IMR-90 (cell line): ENCODE data around the gene KRT4. TPM values are rescaled to one million over a fixed set of nuclear protein-coding genes. Genes with fewer than 3 reads are reported as not detected.

Experiments
- ATAC-seq: fragments of 200-7000 bp; cut with Tn5 transposase; 2 replicates; pipeline ENCODE4 v1.9.1; 2020; ENCODE audit warnings: low read depth, mild to moderate bottlenecking, moderate library complexity
- BruUV-seq: library from RNA; stranded (reverse); fragments of 400-500 nt; replicated peaks from 2 replicates; lab custom pipeline; 2021; lab: Mats Ljungman, UMichigan
- CTCF ChIA-PET: fragments of 300-600 bp; formaldehyde crosslinking; extraction: SDS; loops from one replicate; lab custom pipeline; 2021; ENCODE audit warnings: antibody characterized with exemption; lab: Yijun Ruan, JAX
- POLR2A ChIA-PET: fragments of 300-600 bp; sonication (Branson Sonifier 250); formaldehyde crosslinking; loops from one replicate; lab custom pipeline; 2022; ENCODE audit warnings: antibody characterized with exemption; ENCODE audit not compliant: unreplicated experiment; lab: Charles Lee
- DNase-seq: peaks from one replicate; pipeline ENCODE4 v3.0.0; 2013
- H2AFZ ChIP-seq: replicated peaks from 2 replicates; pipeline ENCODE3; 2013; ENCODE audit warnings: low read length, mild to moderate bottlenecking; ENCODE audit not compliant: poor library complexity
- H2AK5ac ChIP-seq: 2 replicates; pipeline ENCODE4 v1.6.1; 2013; ENCODE audit warnings: low read depth, low read length, inconsistent platforms
- H2AK9ac ChIP-seq: replicated peaks from 2 replicates; pipeline ENCODE3; 2013; ENCODE audit warnings: mild to moderate bottlenecking, low read depth, low read length, moderate library complexity; ENCODE audit not compliant: poor library complexity
- H2BK120ac ChIP-seq: 2 replicates; pipeline ENCODE4 v1.6.1; 2013; ENCODE audit warnings: low read depth, low read length, inconsistent platforms
- H2BK15ac ChIP-seq: 3 replicates; pipeline ENCODE4 v1.6.1; 2013; ENCODE audit warnings: low read depth, low read length, inconsistent platforms
- H2BK20ac ChIP-seq: 2 replicates; pipeline ENCODE4 v1.6.1; 2013; ENCODE audit warnings: low read depth, mild to moderate bottlenecking, inconsistent platforms, low read length, moderate library complexity
- H2BK5ac ChIP-seq: 2 replicates; pipeline ENCODE4 v1.6.1; 2013; ENCODE audit warnings: mild to moderate bottlenecking, low read depth, low read length, inconsistent platforms; ENCODE audit not compliant: poor library complexity, severe bottlenecking
- H3K14ac ChIP-seq: replicated peaks from 2 replicates; pipeline ENCODE4 v1.6.1; 2013; ENCODE audit warnings: low read depth, low read length, inconsistent platforms
- H3K18ac ChIP-seq: 2 replicates; pipeline ENCODE4 v1.6.1; 2013; ENCODE audit warnings: low read depth, low read length, control low read depth
- H3K23ac ChIP-seq: 2 replicates; pipeline ENCODE4 v1.6.1; 2013; ENCODE audit warnings: low read depth, low read length, inconsistent platforms
- H3K27ac ChIP-seq: 2 replicates; pipeline ENCODE4 v1.5.1; 2013; ENCODE audit warnings: mild to moderate bottlenecking, control low read depth, low read length; ENCODE audit not compliant: insufficient read depth
- H3K27me3 ChIP-seq: 2 replicates; pipeline ENCODE4 v1.6.1; 2013; ENCODE audit warnings: low read length; ENCODE audit not compliant: control insufficient read depth, insufficient read depth
- H3K36me3 ChIP-seq: 2 replicates; pipeline ENCODE4 v1.6.1; 2013; ENCODE audit warnings: low read length, mixed read lengths; ENCODE audit not compliant: control insufficient read depth, insufficient read depth
- H3K4ac ChIP-seq: 2 replicates; pipeline ENCODE4 v1.6.1; 2013; ENCODE audit warnings: low read depth, low read length, inconsistent platforms
- H3K4me1 ChIP-seq: 2 replicates; pipeline ENCODE4 v1.6.1; 2013; ENCODE audit warnings: low read length, mixed read lengths; ENCODE audit not compliant: control insufficient read depth, insufficient read depth
- H3K4me2 ChIP-seq: 2 replicates; pipeline ENCODE4 v1.6.1; 2013; ENCODE audit warnings: low read depth, mild to moderate bottlenecking, control low read depth, low read length, moderate library complexity
- H3K4me3 ChIP-seq: 2 replicates; pipeline ENCODE4 v1.5.1; 2013; ENCODE audit warnings: low read depth, mild to moderate bottlenecking, control low read depth, low read length, moderate library complexity; ENCODE audit not compliant: insufficient read depth
- H3K56ac ChIP-seq: 2 replicates; pipeline ENCODE4 v1.6.1; 2013; ENCODE audit warnings: low read length, inconsistent platforms; ENCODE audit not compliant: insufficient read depth; ENCODE audit errors: extremely low read depth
- H3K79me1 ChIP-seq, 2 experiments: 2 replicates each; pipeline ENCODE4 v1.6.1; 2013; ENCODE audit warnings: low read length in 2 of 2, inconsistent platforms in 1 of 2, low read depth in 1 of 2
- H3K9ac ChIP-seq: 2 replicates; pipeline ENCODE4 v1.6.1; 2013; ENCODE audit warnings: low read depth, low read length, control low read depth
- H3K9me1 ChIP-seq: 2 replicates; pipeline ENCODE4 v1.6.1; 2013; ENCODE audit warnings: low read length, inconsistent platforms; ENCODE audit not compliant: insufficient read depth
- H3K9me3 ChIP-seq: 2 replicates; pipeline ENCODE4 v1.6.1; 2013; ENCODE audit warnings: low read length; ENCODE audit not compliant: control insufficient read depth, insufficient read depth
- H4K20me1 ChIP-seq: 2 replicates; pipeline ENCODE4 v1.6.1; 2013; ENCODE audit warnings: low read length, inconsistent platforms; ENCODE audit not compliant: insufficient read depth
- H4K5ac ChIP-seq: 2 replicates; pipeline ENCODE4 v1.6.1; 2013; ENCODE audit warnings: mild to moderate bottlenecking, low read depth, low read length, control low read depth
- H4K8ac ChIP-seq, 2 experiments: 2 replicates each; pipeline ENCODE4 v1.6.1; 2013; ENCODE audit warnings: low read depth in 2 of 2, low read length in 2 of 2, control low read depth in 1 of 2, inconsistent platforms in 1 of 2
- H4K91ac ChIP-seq: 2 replicates; pipeline ENCODE4 v1.6.1; 2013; ENCODE audit warnings: low read depth, low read length, inconsistent platforms; ENCODE audit not compliant: insufficient read depth
- BHLHE40 ChIP-seq: fragments of 150-350 bp; IDR thresholded peaks from 2 replicates; pipeline ENCODE4 v1.6.1; 2016; ENCODE audit warnings: mild to moderate bottlenecking, low read depth, low read length
- CEBPB ChIP-seq: IDR thresholded peaks from 2 replicates; pipeline ENCODE4 v1.6.1; 2012; ENCODE audit warnings: low read depth, low read length, improper control_type of control experiment
- CHD1 ChIP-seq: IDR thresholded peaks from 2 replicates; pipeline ENCODE4 v1.6.1; 2012; ENCODE audit warnings: low read depth, low read length, improper control_type of control experiment
- CTCF ChIP-seq: conservative IDR thresholded peaks from 2 replicates; pipeline ENCODE4 v1.5.1; 2012; ENCODE audit warnings: mild to moderate bottlenecking, low read depth, low read length, improper control_type of control experiment
- ELK1 ChIP-seq: fragments of 150-350 bp; IDR thresholded peaks from 2 replicates; pipeline ENCODE4 v1.6.1; 2016; ENCODE audit warnings: low read depth, mild to moderate bottlenecking, low read length, moderate library complexity, borderline replicate concordance
- FOS ChIP-seq: fragments of 150-350 bp; IDR thresholded peaks from 2 replicates; pipeline ENCODE4 v1.6.1; 2016; ENCODE audit warnings: low read depth, low read length
- MAFK ChIP-seq: IDR thresholded peaks from 2 replicates; pipeline ENCODE4 v1.6.1; 2012; ENCODE audit warnings: low read depth, low read length, improper control_type of control experiment
- MAZ ChIP-seq: IDR thresholded peaks from 2 replicates; pipeline ENCODE4 v1.6.1; 2012; ENCODE audit warnings: low read depth, mild to moderate bottlenecking, low read length, improper control_type of control experiment, moderate library complexity, borderline replicate concordance
- MXI1 ChIP-seq: IDR thresholded peaks from 2 replicates; pipeline ENCODE4 v1.6.1; 2012; ENCODE audit warnings: low read depth, mild to moderate bottlenecking, low read length, moderate library complexity, borderline replicate concordance
- NFE2L2 ChIP-seq: fragments of 150-350 bp; IDR thresholded peaks from 2 replicates; pipeline ENCODE4 v1.6.1; 2016; ENCODE audit warnings: low read depth, mild to moderate bottlenecking, low read length
- POLR2A ChIP-seq: IDR thresholded peaks from 2 replicates; pipeline ENCODE4 v1.6.1; 2012; ENCODE audit warnings: mild to moderate bottlenecking, low read depth, low read length
- RAD21 ChIP-seq: IDR thresholded peaks from 2 replicates; pipeline ENCODE4 v1.6.1; 2012; ENCODE audit warnings: low read length, improper control_type of control experiment
- RCOR1 ChIP-seq: IDR thresholded peaks from 2 replicates; pipeline ENCODE4 v1.6.1; 2012; ENCODE audit warnings: mild to moderate bottlenecking, low read length, improper control_type of control experiment; ENCODE audit not compliant: insufficient replicate concordance
- RFX5 ChIP-seq: IDR thresholded peaks from 2 replicates; pipeline ENCODE4 v1.8.0; 2012; ENCODE audit warnings: low read depth, mild to moderate bottlenecking, low read length, moderate library complexity
- SMC3 ChIP-seq: fragments of 150-350 bp; IDR thresholded peaks from 2 replicates; pipeline ENCODE4 v1.6.1; 2016; ENCODE audit warnings: low read depth, mild to moderate bottlenecking, antibody characterized with exemption, low read length, moderate library complexity
- USF2 ChIP-seq: fragments of 150-350 bp; IDR thresholded peaks from 2 replicates; pipeline ENCODE4 v1.6.1; 2017; ENCODE audit warnings: mild to moderate bottlenecking, antibody characterized with exemption, low read length, low read depth
- WGBS, 2 experiments: methylation state at CpG; one replicate each; pipeline versions ENCODE4 v1.1.5 to v1.1.7; 2013; ENCODE audit warnings: missing lambda C conversion rate in 2 of 2; ENCODE audit not compliant: insufficient read length in 1 of 2; ENCODE audit errors: extremely low coverage in 2 of 2; 5-methylcytosine and 5-hydroxymethylcytosine counted together
- dilution Hi-C: fragments of 300-500 bp; cut with HindIII; formaldehyde crosslinking; loops from one replicate; pipeline ENCODE4 v1.14.3; 2018; ENCODE audit warnings: low sequenced_read_pairs; ENCODE audit not compliant: unreplicated experiment
- in situ Hi-C: fragments of 300-500 bp; cut with MboI; formaldehyde crosslinking; loops from 3 replicates; pipeline ENCODE4 v1.14.3; 2019; ENCODE audit warnings: low sequenced_read_pairs, inconsistent platforms, mixed read lengths
- intact Hi-C: fragments of 100-400 bp; cut with micrococcal nuclease; formaldehyde crosslinking; loops from 2 replicates; pipeline ENCODE4 v1.10.0; 2022
- polyA plus RNA-seq, 3 experiments: library from polyadenylated mRNA; depleted of rRNA; stranded (reverse); fragments of >200 nt; gene quantifications; 2 replicates each; pipeline ENCODE4 v1.2.3, GENCODE V29; 2012; ENCODE audit warnings: low replicate concordance in 1 of 3
- total RNA-seq: library from RNA; depleted of rRNA; stranded (reverse); fragments of >200 nt; gene quantifications from 2 replicates; pipeline ENCODE4 v1.2.3, GENCODE V29; 2012

KRT4 gene
- total and polyA plus RNA-seq, 2 of the 4 experiments (the other 2 are of a cell fraction), result under 0.01 to 0.07 TPM

- Histone ChIP-seq H2BK15ac (no peak overlapping the region), H3K9me3 (no peaks in the 10 kb centered on the region), H4K8ac (no peak overlapping the region), H4K91ac (no peak overlapping the region), H4K20me1 (no peaks in the 10 kb centered on the region; the same call in 1 of the 2 replicates), H3K79me1 (no peaks in the 10 kb centered on the region), H3K14ac (no peak overlapping the region), H3K4me1 (peaks cover 6% of the 10 kb centered on the region), H4K5ac (no peak overlapping the region), H3K4me2 (no peak overlapping the region), H3K4me3 (no peak overlapping the region), H3K18ac (no peak overlapping the region), H2AFZ (no peak overlapping the region), H3K36me3 (no peaks in the 10 kb centered on the region), H2AK5ac (no peak overlapping the region), H3K9ac (no peak overlapping the region), H2BK5ac (no peak overlapping the region), H3K56ac (no peak overlapping the region), H3K27me3 (peaks cover 47% of the 10 kb centered on the region), H3K23ac (no peak overlapping the region), H2AK9ac (no peak overlapping the region), H2BK20ac (no peak overlapping the region), H3K9me1 (no peaks in the 10 kb centered on the region), H3K27ac (no peak overlapping the region), H3K4ac (no peak overlapping the region), H2BK120ac (no peak overlapping the region)
- no peak for TF ChIP-seq RAD21
- TF ChIP-seq CEBPB, result no peak
- no peak for TF ChIP-seq BHLHE40
- TF ChIP-seq MAFK, result no peak
- no peak for TF ChIP-seq MXI1
- no peak for TF ChIP-seq CTCF
- no peak for TF ChIP-seq NFE2L2
- no peak for TF ChIP-seq POLR2A
- no peak for TF ChIP-seq USF2
- TF ChIP-seq RCOR1, result no peak
- no peak for TF ChIP-seq FOS
- no peak for TF ChIP-seq ELK1
- TF ChIP-seq MAZ, result no peak
- no peak for TF ChIP-seq RFX5
- no peak for TF ChIP-seq CHD1
- no peak for TF ChIP-seq SMC3
- DNase-seq (no peak), ATAC-seq (no peak)
- in situ Hi-C loops, result no loop called here
- POLR2A ChIA-PET, result no interaction called here
- dilution Hi-C loops, result no loop called here
- WGBS, 2 experiments, result 73% methylated on average over 2 of the region's 8 CpGs; no CpG with 5 or more reads in 1 of the 2 experiments
- CTCF ChIA-PET, result interaction anchor here (0.7 kb wide), 1 partner anchor 13 kb away, joined by 3 read pairs; no protein-coding TSS in a partner anchor
- BruUV-seq, result no TSS peak
- intact Hi-C loops, result no loop called here
Observed at GRCh38 chr12:52817003-52817698, 3.2 kb upstream of the KRT4 start.
